BE2C (cell line): ENCODE data around the gene SH2D3A.

Source experiments
- DNase-seq: peaks from one replicate; pipeline ENCODE4 v3.0.0-alpha.2; 2020
- H3K27me3 ChIP-seq: fragments of 250-450 bp; sonication (Bioruptor Pico); 2 replicates; pipeline ENCODE4 v1.5.1; 2020; ENCODE audit warnings: mild to moderate bottlenecking
- H3K36me3 ChIP-seq: fragments of 250-450 bp; sonication (Bioruptor Pico); 2 replicates; pipeline ENCODE4 v1.5.1; 2020; ENCODE audit warnings: mild to moderate bottlenecking
- H3K4me1 ChIP-seq: fragments of 250-450 bp; sonication (Bioruptor Pico); 2 replicates; pipeline ENCODE4 v1.5.1; 2020
- H3K4me3 ChIP-seq: 2 replicates; pipeline ENCODE4 v1.5.1; 2011; ENCODE audit warnings: low read depth, low read length
- H3K9me3 ChIP-seq: fragments of 250-450 bp; sonication (Bioruptor Pico); 2 replicates; pipeline ENCODE4 v1.5.1; 2020
- TF ChIP-seq, protein P1 (sequence below): IDR thresholded peaks from 2 replicates; pipeline ENCODE4 v1.5.1; 2012; ENCODE audit warnings: mild to moderate bottlenecking, low read depth, low read length

The SH2D3A gene

DNA sequence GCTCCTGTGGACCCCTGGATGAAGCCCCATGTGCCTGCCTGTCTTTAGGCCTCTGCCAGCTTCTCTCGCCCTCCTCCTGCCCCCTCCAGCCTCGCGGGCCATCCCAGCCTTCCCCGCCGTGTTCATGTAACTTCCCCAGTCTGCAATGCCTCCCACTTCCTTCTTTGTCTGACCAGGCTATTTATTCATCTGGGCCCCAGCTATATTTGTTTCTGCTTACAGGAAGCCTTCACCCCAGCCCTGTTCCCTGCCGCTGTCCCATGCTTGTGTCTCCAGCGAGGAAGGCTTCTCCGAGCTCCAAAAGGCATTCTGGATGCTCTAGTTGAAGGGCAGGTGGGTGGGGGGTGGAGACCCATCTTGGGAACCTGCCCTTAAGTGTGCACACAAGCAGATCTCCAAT is 38.9 kb downstream of the SH2D3A start:
- H3K36me3 ChIP-seq: no peaks in the 10 kb centered on the region
- H3K4me1 ChIP-seq: no peaks in the 10 kb centered on the region
- H3K9me3 ChIP-seq: no peaks in the 10 kb centered on the region
- no peak for DNase-seq
- H3K4me3 ChIP-seq: no peak overlapping the region
- TF ChIP-seq, protein P1, sequence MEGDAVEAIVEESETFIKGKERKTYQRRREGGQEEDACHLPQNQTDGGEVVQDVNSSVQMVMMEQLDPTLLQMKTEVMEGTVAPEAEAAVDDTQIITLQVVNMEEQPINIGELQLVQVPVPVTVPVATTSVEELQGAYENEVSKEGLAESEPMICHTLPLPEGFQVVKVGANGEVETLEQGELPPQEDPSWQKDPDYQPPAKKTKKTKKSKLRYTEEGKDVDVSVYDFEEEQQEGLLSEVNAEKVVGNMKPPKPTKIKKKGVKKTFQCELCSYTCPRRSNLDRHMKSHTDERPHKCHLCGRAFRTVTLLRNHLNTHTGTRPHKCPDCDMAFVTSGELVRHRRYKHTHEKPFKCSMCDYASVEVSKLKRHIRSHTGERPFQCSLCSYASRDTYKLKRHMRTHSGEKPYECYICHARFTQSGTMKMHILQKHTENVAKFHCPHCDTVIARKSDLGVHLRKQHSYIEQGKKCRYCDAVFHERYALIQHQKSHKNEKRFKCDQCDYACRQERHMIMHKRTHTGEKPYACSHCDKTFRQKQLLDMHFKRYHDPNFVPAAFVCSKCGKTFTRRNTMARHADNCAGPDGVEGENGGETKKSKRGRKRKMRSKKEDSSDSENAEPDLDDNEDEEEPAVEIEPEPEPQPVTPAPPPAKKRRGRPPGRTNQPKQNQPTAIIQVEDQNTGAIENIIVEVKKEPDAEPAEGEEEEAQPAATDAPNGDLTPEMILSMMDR: no peak
- H3K27me3 ChIP-seq: no peaks in the 10 kb centered on the region

DNA sequence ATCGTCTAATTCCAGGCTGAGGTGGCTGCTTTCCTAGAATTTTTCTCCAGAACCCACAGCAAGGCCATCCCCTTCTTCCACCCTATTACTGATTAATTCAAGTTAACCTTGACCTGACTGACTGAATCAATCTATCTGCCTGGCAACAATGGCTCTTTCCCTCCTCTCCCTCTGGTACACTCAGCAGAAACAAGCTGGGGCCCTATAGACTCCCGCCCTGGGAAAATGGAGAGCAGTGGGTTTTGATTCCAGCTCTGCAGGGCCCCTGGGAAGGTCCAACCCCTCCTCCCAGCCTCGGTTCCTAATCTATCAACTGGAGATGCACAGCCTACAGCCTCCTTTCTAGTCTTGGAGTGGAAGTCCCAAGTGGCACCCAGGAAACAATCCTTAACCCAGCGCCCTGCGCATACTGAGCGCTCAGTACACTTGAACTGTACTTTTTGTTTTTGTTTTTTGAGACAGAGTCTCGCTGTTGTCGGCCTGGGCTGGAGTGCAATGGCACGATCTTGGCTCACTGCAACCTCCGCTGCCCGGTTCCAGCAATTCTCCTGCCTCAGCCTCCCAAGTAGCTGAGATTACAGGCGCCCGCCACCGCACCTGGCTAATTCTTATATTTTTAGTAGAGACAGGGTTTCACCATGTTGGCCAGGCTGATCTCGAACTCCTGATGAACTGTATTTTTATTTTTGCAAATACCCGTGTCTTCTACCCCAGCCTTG is 41.6 kb downstream of the SH2D3A start:
- Histone ChIP-seq H3K4me3 (no peak overlapping the region), H3K27me3 (no peaks in the 10 kb centered on the region), H3K9me3 (no peaks in the 10 kb centered on the region; the same call in 1 of the 2 replicates), H3K36me3 (no peaks in the 10 kb centered on the region), H3K4me1 (no peaks in the 10 kb centered on the region)
- TF ChIP-seq, protein P1: no peak
- no peak for DNase-seq

DNA sequence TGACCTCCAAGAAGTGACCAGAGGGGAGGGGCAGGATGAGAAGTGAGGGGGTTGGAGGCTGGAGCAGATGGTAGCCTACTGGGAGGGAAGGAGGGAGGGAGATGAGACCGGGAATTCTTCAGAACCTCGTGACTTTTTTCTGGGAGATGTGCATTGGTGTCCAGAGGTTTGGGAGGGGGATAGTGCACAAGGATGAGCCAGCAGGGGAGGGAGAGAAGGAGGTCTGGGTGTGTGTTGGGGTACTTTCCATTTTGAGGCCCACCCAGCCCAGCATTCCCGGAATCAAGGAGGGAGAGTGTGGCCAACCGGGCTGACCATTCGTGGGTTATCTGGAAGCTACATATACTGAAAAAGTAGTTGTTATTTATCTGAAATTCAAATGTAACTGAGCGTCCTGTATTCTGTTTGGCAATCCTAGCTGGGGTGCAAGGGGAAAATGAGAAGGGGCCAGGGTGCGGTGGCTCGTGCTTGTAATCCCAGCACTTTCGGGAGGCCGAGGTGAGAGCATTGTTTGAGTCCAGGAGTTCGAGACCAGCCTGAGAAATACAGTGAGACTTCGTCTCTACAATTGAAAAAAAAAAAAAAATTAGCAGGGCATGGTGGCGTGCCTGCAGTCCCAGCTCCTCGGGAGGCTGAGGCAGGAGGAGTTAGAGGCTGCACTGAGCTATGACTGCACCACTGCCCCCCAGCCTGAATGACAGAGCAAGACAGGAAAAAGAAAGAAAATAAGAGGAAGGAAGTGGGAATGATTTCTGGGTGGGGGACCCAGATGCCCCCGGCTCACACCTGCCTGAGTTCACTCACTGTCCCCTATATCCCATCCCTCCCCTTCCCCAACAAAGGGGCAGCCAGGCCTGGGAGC is 42.4 kb downstream of the SH2D3A start:
- Histone ChIP-seq H3K36me3 (no peaks in the 10 kb centered on the region), H3K4me1 (no peaks in the 10 kb centered on the region), H3K9me3 (no peaks in the 10 kb centered on the region; the same call in 1 of the 2 replicates), H3K27me3 (no peaks in the 10 kb centered on the region), H3K4me3 (no peak overlapping the region)
- TF ChIP-seq, protein P1: no peak
- no peak for DNase-seq

DNA sequence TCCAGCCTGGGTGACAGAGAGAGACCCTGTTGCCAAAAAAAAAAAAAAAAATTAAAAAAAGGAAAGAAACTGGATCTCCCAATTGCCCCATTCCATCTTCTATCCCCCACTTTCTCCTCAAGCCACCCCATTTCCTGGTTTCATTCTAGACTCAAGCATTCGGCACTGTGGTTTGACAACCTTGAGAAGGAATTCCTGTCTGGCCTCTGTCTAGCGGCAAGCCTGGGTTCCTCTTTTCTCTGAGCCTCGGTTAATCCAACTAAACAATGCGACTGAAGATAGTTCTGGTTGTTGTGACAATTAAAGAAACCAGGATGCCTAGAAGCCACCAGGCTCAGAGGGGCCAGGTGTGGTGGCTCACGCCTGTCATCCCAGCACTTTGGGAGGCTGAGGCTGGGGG is 43.5 kb downstream of the SH2D3A start:
- H3K36me3 ChIP-seq: no peaks in the 10 kb centered on the region
- DNase-seq: no peak
- no peaks in the 10 kb centered on the region; the same call in 1 of the 2 replicates for H3K9me3 ChIP-seq
- H3K4me3 ChIP-seq: no peak overlapping the region
- H3K4me1 ChIP-seq: no peaks in the 10 kb centered on the region
- H3K27me3 ChIP-seq: no peaks in the 10 kb centered on the region
- TF ChIP-seq, protein P1: no peak

DNA sequence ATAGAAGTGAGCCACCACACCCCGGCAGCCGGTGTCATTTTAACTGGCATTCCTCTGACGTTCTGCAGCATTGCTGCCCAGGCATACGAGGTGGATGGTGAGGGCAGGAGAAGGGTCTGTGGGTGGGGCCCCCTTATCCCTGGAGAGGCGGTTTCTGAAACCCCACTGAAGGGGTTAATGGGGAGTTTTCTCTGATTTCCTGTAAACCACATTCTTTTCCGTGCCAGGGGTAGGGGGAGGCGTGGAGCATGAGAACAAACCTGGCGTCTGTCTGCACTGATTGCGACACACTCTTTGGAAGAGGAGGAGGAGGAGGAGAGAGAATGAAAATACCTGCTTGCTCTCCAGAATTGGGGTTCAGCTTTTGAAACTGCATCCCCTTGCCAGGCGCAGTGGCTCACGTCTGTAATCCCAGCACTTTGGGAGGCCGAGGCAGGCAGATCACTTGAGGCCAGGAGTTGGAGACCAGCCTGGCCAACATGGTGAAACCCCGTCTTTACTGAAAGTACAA is 44.1 kb downstream of the SH2D3A start:
- no peaks in the 10 kb centered on the region; the same call in 1 of the 2 replicates for H3K9me3 ChIP-seq
- no peak overlapping the region for H3K4me3 ChIP-seq
- no peaks in the 10 kb centered on the region for H3K36me3 ChIP-seq
- TF ChIP-seq, protein P1: no peak
- DNase-seq: no peak
- no peaks in the 10 kb centered on the region for H3K27me3 ChIP-seq
- no peaks in the 10 kb centered on the region for H3K4me1 ChIP-seq
